ENCODE measurements around the gene GLI3.

The GLI3 gene

GRCh38 chr7:41967156-41967555 is 269.9 kb downstream of the GLI3 start:
- CTCF ChIA-PET = no interaction called here

GRCh38 chr7:41965951-41966505 is 271.0 kb downstream of the GLI3 start:
- ChIA-PET CTCF (no interaction called here), POLR2A (no interaction called here)
- no peak for TF ChIP-seq NFRKB (IDR thresholded peaks at IDR 0.05)
- no peak for TF ChIP-seq FOXM1 (IDR thresholded peaks at IDR 0.05; ENCODE audit: borderline replicate concordance)
- TF ChIP-seq BHLHE40 (IDR thresholded peaks at IDR 0.05; ENCODE audit: borderline replicate concordance) = no peak
- no peak for TF ChIP-seq ZNF384 (IDR thresholded peaks at IDR 0.05)
- TF ChIP-seq CTBP1 (IDR thresholded peaks at IDR 0.05; ENCODE audit: borderline replicate concordance) = no peak
- TF ChIP-seq LEF1 (IDR thresholded peaks at IDR 0.05; ENCODE audit: borderline replicate concordance) = no peak
- no peak for TF ChIP-seq TARDBP (IDR thresholded peaks at IDR 0.05)
- TF ChIP-seq SUZ12 (IDR thresholded peaks at IDR 0.05) = no peak
- TF ChIP-seq, protein P1, sequence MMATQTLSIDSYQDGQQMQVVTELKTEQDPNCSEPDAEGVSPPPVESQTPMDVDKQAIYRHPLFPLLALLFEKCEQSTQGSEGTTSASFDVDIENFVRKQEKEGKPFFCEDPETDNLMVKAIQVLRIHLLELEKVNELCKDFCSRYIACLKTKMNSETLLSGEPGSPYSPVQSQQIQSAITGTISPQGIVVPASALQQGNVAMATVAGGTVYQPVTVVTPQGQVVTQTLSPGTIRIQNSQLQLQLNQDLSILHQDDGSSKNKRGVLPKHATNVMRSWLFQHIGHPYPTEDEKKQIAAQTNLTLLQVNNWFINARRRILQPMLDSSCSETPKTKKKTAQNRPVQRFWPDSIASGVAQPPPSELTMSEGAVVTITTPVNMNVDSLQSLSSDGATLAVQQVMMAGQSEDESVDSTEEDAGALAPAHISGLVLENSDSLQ (IDR thresholded peaks at IDR 0.05) = no peak
- no peak for TF ChIP-seq L3MBTL2 (conservative IDR thresholded peaks at IDR 0.05)
- no peak for DNase-seq (ENCODE audit: extremely low spot score)

More at GRCh38 chr7:41967156-41967555, 269.9 kb downstream of the GLI3 start:
- POLR2A ChIA-PET = no interaction called here
- DNase-seq (ENCODE audit: extremely low spot score) = no peak
- no peak for TF ChIP-seq ELF4 (IDR thresholded peaks at IDR 0.05)
- TF ChIP-seq CTBP1 (IDR thresholded peaks at IDR 0.05; ENCODE audit: borderline replicate concordance) = no peak
- TF ChIP-seq FOXM1 (IDR thresholded peaks at IDR 0.05; ENCODE audit: borderline replicate concordance) = no peak
- no peak for TF ChIP-seq SP1 (IDR thresholded peaks at IDR 0.05)
- TF ChIP-seq HDGF (IDR thresholded peaks at IDR 0.05; ENCODE audit: borderline replicate concordance) = no peak
- no peak for TF ChIP-seq L3MBTL2 (conservative IDR thresholded peaks at IDR 0.05)
- TF ChIP-seq FOXK2 (IDR thresholded peaks at IDR 0.05) = no peak
- TF ChIP-seq FOXA1 (IDR thresholded peaks at IDR 0.05) = no peak
- no peak for TF ChIP-seq LEF1 (IDR thresholded peaks at IDR 0.05; ENCODE audit: borderline replicate concordance)
- TF ChIP-seq, protein P1 (IDR thresholded peaks at IDR 0.05) = no peak
- no peak for TF ChIP-seq TARDBP (IDR thresholded peaks at IDR 0.05)
- TF ChIP-seq BHLHE40 (IDR thresholded peaks at IDR 0.05; ENCODE audit: borderline replicate concordance) = no peak

GRCh38 chr7:41964849-41965745 is 271.9 kb downstream of the GLI3 start:
- no peak for TF ChIP-seq SP1 (IDR thresholded peaks at IDR 0.05)
- ChIA-PET POLR2A (interaction anchor here (0.6 kb wide), 1 partner anchor 10 kb away, joined by 3 read pairs; no protein-coding TSS in a partner anchor), CTCF (no interaction called here)
- DNase-seq (ENCODE audit: extremely low spot score) = no peak

GRCh38 chr7:41964183-41964753 is 272.7 kb downstream of the GLI3 start:
- DNase-seq (ENCODE audit: extremely low spot score) = no peak
- POLR2A ChIA-PET = interaction anchor here (0.6 kb wide), 1 partner anchor 9 kb away, joined by 3 read pairs; no protein-coding TSS in a partner anchor
- CTCF ChIA-PET = no interaction called here
- TF ChIP-seq ZNF384 (IDR thresholded peaks at IDR 0.05) = no peak

- POLR2A ChIA-PET = no interaction called here
- DNase-seq (ENCODE audit: extremely low spot score) = no peak
- CTCF ChIA-PET = interaction anchor here (0.8 to 1.7 kb wide), 2 partner anchors 14 to 16 kb away, joined by 6 to 9 read pairs; no protein-coding TSS in a partner anchor
- no peak for TF ChIP-seq LEF1 (IDR thresholded peaks at IDR 0.05; ENCODE audit: borderline replicate concordance)
- no peak for TF ChIP-seq SUZ12 (IDR thresholded peaks at IDR 0.05)
- no peak for TF ChIP-seq SP1 (IDR thresholded peaks at IDR 0.05)
- no peak for TF ChIP-seq FOXK2 (IDR thresholded peaks at IDR 0.05)
- no peak for TF ChIP-seq ZNF384 (IDR thresholded peaks at IDR 0.05)
- TF ChIP-seq FOXA1 (IDR thresholded peaks at IDR 0.05) = no peak
- no peak for TF ChIP-seq TARDBP (IDR thresholded peaks at IDR 0.05)
Measured at GRCh38 chr7:41956705-41957104, 280.3 kb downstream of the GLI3 start.

DNA sequence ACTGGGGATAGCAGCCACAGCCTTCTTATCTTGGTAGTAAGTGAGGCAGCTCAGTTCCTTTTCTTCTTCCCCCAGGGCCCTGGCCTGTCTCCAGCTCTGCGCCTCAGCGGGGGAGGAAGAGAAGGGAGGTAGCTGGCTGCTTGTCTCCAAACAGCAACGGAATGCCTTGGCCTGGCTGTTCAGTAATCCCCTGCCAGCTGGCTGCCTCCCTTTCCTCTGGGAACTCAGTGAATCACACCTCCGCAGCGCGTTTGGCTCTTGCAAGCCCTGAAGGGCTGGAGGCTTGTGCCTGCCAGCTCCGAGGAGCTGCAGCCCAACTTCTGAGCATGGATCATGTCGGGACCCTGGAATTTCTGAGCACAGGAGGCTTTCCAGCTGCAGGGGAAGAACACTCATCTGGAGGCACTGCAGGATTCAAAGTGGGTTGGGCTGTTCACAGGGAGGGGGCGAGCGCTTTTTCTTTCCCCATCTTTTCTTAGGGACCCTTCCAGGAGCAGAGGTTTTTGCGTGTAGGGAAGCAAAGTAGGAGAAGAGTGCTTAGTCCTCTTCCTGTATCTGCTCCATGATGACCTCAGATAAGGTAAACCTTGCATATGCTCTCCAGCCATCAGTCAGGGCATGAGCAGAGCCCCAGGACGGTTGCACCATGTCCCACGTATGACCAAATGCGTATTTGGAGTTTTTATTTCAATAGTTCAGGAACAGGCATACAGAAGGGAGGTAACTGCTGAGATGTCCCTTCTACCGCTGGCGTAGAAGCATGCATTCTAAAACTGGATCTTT is 280.9 kb downstream of the GLI3 start:
- CTCF ChIA-PET = interaction anchor here (0.7 to 1.8 kb wide), 3 partner anchors 13 to 920 kb away, joined by 5 to 9 read pairs (median 5); no protein-coding TSS in a partner anchor
- peak; percentile 69 for DNase-seq (ENCODE audit: extremely low spot score)
- POLR2A ChIA-PET = no interaction called here

DNA sequence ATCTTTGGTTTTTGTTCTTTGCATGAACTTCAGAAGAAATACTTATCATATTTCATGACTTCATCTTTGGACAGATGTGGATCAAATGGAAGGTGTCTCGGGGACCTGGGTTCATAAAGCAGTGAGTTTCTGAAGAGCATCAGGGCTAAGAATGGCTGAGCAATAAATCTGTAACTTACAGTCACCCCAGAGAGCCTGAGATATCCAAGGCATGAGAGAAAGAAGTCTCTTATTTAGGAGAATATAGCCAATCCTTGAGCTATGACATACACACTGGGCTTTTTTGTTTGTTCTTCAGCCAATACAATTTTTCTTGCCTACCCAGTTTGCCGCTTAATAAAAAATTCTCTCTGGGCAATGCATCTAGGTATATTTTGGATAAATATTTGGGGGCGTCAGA is 281.6 kb downstream of the GLI3 start:
- POLR2A ChIA-PET = no interaction called here
- DNase-seq (ENCODE audit: extremely low spot score) = no peak
- TF ChIP-seq SP1 (IDR thresholded peaks at IDR 0.05) = no peak
- TF ChIP-seq FOXM1 (IDR thresholded peaks at IDR 0.05; ENCODE audit: borderline replicate concordance) = no peak
- TF ChIP-seq NFRKB (IDR thresholded peaks at IDR 0.05) = no peak
- no peak for TF ChIP-seq HDGF (IDR thresholded peaks at IDR 0.05; ENCODE audit: borderline replicate concordance)
- no peak for TF ChIP-seq ZNF384 (IDR thresholded peaks at IDR 0.05)
- no peak for TF ChIP-seq FOXK2 (IDR thresholded peaks at IDR 0.05)
- TF ChIP-seq BHLHE40 (IDR thresholded peaks at IDR 0.05; ENCODE audit: borderline replicate concordance) = no peak
- CTCF ChIA-PET = interaction anchor here (0.7 to 1.8 kb wide), 3 partner anchors 13 to 921 kb away, joined by 5 to 9 read pairs (median 5); no protein-coding TSS in a partner anchor

More for the DNA sequence above, 280.9 kb downstream of the GLI3 start:
- TF ChIP-seq ELF4 (IDR thresholded peaks at IDR 0.05) (no peak), CTBP1 (IDR thresholded peaks at IDR 0.05; ENCODE audit: borderline replicate concordance) (no peak)
